ENCODE measurements around the gene PIGV.

The PIGV gene

DNA sequence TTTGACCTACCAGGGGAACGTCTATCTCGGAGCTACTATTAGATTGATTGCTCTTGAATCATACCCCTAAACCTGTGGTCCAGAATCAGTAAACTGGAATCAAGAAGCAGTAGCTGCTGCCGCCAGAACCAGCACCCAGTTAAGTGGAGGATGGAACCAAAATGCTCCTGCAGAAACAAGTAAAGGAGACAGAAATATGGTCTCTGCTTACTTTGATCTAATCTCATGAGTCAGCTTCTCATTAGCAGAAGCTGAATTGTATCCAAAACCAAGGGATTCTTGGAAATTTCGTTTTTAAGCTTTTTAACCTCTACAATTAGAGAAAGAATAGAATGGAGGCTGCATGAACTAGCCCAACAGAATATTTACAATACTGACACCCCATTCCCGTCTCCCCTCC is 42.6 kb upstream of the PIGV start:
- TF ChIP-seq, protein P1, sequence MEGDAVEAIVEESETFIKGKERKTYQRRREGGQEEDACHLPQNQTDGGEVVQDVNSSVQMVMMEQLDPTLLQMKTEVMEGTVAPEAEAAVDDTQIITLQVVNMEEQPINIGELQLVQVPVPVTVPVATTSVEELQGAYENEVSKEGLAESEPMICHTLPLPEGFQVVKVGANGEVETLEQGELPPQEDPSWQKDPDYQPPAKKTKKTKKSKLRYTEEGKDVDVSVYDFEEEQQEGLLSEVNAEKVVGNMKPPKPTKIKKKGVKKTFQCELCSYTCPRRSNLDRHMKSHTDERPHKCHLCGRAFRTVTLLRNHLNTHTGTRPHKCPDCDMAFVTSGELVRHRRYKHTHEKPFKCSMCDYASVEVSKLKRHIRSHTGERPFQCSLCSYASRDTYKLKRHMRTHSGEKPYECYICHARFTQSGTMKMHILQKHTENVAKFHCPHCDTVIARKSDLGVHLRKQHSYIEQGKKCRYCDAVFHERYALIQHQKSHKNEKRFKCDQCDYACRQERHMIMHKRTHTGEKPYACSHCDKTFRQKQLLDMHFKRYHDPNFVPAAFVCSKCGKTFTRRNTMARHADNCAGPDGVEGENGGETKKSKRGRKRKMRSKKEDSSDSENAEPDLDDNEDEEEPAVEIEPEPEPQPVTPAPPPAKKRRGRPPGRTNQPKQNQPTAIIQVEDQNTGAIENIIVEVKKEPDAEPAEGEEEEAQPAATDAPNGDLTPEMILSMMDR (IDR thresholded peaks at IDR 0.05; ENCODE audit: low read depth, low read length), result no peak
- DNase-seq (ENCODE audit: extremely low read depth, low read depth), result no peak

DNA sequence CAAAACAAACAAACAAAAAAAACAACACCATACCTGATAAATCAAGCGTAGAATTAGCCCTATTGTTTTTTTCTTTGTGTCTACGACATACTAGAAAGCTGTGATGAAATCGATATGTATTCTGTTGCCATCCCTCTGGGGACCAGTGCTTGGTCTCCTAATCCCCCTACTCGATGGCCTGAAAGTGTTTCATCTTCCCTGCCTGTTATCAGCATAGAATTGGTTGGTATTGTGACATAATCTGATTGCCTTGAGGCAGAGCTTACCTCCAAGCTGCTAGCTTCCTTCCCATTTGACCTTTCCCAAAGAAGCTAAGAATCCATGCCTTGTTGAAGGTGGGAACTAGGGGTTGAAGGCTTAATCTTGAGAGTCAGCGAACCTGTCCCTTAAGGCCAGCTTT is 40.7 kb upstream of the PIGV start:
- TF ChIP-seq, protein P1 (IDR thresholded peaks at IDR 0.05; ENCODE audit: low read depth, low read length), result no peak

GRCh38 chr1:26748351-26748750 is 39.4 kb upstream of the PIGV start:
- TF ChIP-seq, protein P1 (IDR thresholded peaks at IDR 0.05; ENCODE audit: low read depth, low read length), result no peak
- DNase-seq (ENCODE audit: extremely low read depth, low read depth), result no peak

More for the DNA sequence above, 40.7 kb upstream of the PIGV start:
- DNase-seq (ENCODE audit: extremely low read depth, low read depth), result no peak

DNA sequence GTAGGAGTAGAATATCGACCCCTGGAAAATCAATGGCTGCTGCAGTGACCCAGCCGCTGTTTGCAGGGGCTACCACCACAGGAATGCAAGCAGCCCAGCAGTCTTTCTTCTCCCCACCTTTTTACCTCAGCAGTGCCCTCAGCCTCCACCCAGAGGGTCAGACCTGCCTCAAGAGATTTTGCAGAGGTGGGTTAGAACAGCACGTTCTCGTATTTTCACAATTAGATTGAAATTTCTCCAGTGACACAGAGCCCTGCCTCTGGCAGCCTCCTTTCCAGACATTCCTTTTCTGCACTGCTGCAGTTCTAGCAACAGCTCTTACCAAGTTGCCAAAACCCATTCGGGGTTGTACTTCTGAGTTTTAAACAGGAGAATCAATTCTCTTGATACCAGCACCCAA is 38.3 kb upstream of the PIGV start:
- TF ChIP-seq, protein P1 (IDR thresholded peaks at IDR 0.05; ENCODE audit: low read depth, low read length), result no peak
- no peak for DNase-seq (ENCODE audit: extremely low read depth, low read depth)

DNA sequence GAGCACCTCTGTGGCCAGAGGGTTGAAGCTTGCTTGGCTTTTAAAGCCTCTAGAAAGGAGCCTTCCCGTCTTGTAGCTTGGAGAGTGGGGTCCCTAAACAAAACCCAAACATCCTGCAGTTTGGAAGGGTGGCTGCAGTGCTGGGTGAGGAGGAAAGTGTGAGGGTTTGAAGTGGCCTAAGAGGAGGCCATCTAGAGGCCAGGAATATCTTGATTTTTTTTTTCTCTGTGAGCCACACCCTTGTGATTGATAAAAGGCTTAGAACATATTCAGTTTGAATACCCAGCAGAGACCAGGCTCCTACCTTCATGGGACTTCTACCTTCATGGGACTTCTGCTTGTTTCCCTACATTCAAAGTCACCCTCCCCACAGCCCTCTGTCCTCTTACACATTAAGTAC is 37.3 kb upstream of the PIGV start:
- TF ChIP-seq, protein P1 (IDR thresholded peaks at IDR 0.05; ENCODE audit: low read depth, low read length), result no peak
- no peak for DNase-seq (ENCODE audit: extremely low read depth, low read depth)

DNA sequence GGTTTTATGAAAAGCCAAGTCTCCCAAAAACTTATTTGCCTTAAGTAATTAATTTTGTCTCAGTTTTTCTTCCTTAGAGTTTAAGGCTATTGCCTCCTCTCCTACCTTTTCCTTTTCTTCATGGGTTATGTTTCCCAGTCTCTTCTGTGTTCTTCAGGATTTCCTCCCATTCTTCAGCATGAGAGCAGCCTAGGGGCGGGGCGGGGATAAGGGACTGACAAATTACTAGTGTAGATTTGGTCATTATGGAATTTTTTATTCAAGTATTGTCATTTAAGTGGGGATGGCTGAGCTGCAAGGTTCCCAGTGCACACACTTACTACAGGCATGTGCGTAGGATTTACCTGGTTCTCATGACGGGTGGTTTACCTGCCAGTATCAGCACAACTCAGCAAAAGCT is 35.2 kb upstream of the PIGV start:
- DNase-seq (ENCODE audit: extremely low read depth, low read depth), result no peak
- TF ChIP-seq, protein P1 (IDR thresholded peaks at IDR 0.05; ENCODE audit: low read depth, low read length), result no peak

GRCh38 chr1:26754086-26754874 is 33.5 kb upstream of the PIGV start:
- TF ChIP-seq, protein P1 (IDR thresholded peaks at IDR 0.05; ENCODE audit: low read depth, low read length), result no peak
- DNase-seq (ENCODE audit: extremely low read depth, low read depth), result no peak
